ENCODE data around the gene TDG.
"Not testable (repeated sequence)": the region's sequence is repeated elsewhere in the genome, so short reads cannot be mapped to it uniquely, and the experiment has no call there.

The TDG gene

GRCh38 chr12:103960616-103961227 lies 5.0 kb upstream of the TDG start:
- DNase-seq: no peak

GRCh38 chr12:103962493-103962892 lies 3.2 kb upstream of the TDG start:
- DNase-seq: no peak

GRCh38 chr12:103964805-103965204 lies 867 bp upstream of the TDG start:
- DNase-seq: no peak

- no peak for DNase-seq
These were observed 450 bp upstream of the TDG start for GRCh38 chr12:103965255-103965589.

- peak; percentile 25 for DNase-seq
These were observed 1.1 kb downstream of the TDG start for GRCh38 chr12:103966736-103967135.

GRCh38 chr12:103969391-103969790 lies 3.7 kb downstream of the TDG start:
- DNase-seq: peak; percentile 60

- DNase-seq: no peak
These were observed 8.2 kb downstream of the TDG start for GRCh38 chr12:103973909-103974308.

GRCh38 chr12:103975368-103975767 lies 9.7 kb downstream of the TDG start:
- no peak for DNase-seq

- no peak for DNase-seq
These were observed 12.8 kb downstream of the TDG start for GRCh38 chr12:103978384-103978982.

GRCh38 chr12:103986829-103987228 lies 21.2 kb downstream of the TDG start:
- no peak for DNase-seq

- no peak for DNase-seq
These were observed 28.6 kb downstream of the TDG start for GRCh38 chr12:103994235-103994634.

- no peak for DNase-seq
These were observed 30.9 kb downstream of the TDG start for GRCh38 chr12:103996595-103996994.

GRCh38 chr12:103997286-103997900 lies 31.7 kb downstream of the TDG start:
- no peak for DNase-seq

GRCh38 chr12:103998976-103999375 lies 33.3 kb downstream of the TDG start:
- DNase-seq: no peak

- peak; percentile 33 for DNase-seq
These were observed 35.2 kb downstream of the TDG start for GRCh38 chr12:104000807-104001434.

GRCh38 chr12:104002686-104003085 lies 37.0 kb downstream of the TDG start:
- no peak for DNase-seq

- DNase-seq: peak; percentile 39
These were observed 37.9 kb downstream of the TDG start for GRCh38 chr12:104003596-104003995.

GRCh38 chr12:104006929-104007328 lies 41.3 kb downstream of the TDG start:
- DNase-seq: peak; percentile 83

GRCh38 chr12:104010121-104010520 lies 44.4 kb downstream of the TDG start:
- no peak for DNase-seq

GRCh38 chr12:104010606-104011169 lies 45.0 kb downstream of the TDG start:
- DNase-seq: no peak

- DNase-seq: peak; percentile 87
These were observed 45.6 kb downstream of the TDG start for GRCh38 chr12:104011253-104011652.

- no peak for DNase-seq
These were observed 46.7 kb downstream of the TDG start for GRCh38 chr12:104012331-104012730.

GRCh38 chr12:104021862-104022261 lies 56.2 kb downstream of the TDG start:
- DNase-seq: not testable (repeated sequence)

GRCh38 chr12:104022786-104023185 lies 57.1 kb downstream of the TDG start:
- no peak for DNase-seq
